Tibial nerve (tissue), 4 donors: ENCODE results near the gene RICTOR. TPM values are rescaled to one million over a fixed set of nuclear protein-coding genes. Genes with fewer than 3 reads are reported as not detected.

Experiments used
- DNase-seq, 2 donors: peaks; one replicate each; pipeline ENCODE4 v3.0.0-alpha.2; 2019; ENCODE audit warnings: low spot score in 2 of 2
- H3K27ac ChIP-seq, 4 donors: fragments of 200-600 bp; sonication (generic) in 3 of 4; one replicate each; pipeline ENCODE4 v1.5.1; 2017 to 2019; ENCODE audit warnings: mild to moderate bottlenecking in 1 of 4
- H3K27me3 ChIP-seq, 2 donors: fragments of 200-600 bp; sonication (generic) in 1 of 2; one replicate each; pipeline versions ENCODE4 v1.5.1 to v1.6.0; 2017 to 2019
- H3K36me3 ChIP-seq, 3 donors: fragments of 200-600 bp; sonication (generic); one replicate each; pipeline ENCODE4 v1.5.1; 2018 to 2019
- H3K4me1 ChIP-seq, 4 donors: fragments of 200-600 bp; sonication (generic) in 3 of 4; one replicate each; pipeline ENCODE4 v1.5.1; 2017 to 2019
- H3K4me3 ChIP-seq, 4 donors: fragments of 200-600 bp; sonication (generic) in 3 of 4; one replicate each; pipeline ENCODE4 v1.5.1; 2017 to 2019; ENCODE audit warnings: mild to moderate bottlenecking in 1 of 4, moderate library complexity in 1 of 4
- H3K9me3 ChIP-seq, 4 donors: fragments of 200-600 bp; sonication (generic) in 3 of 4; one replicate each; pipeline ENCODE4 v1.5.1; 2017 to 2019
- EP300 ChIP-seq, 2 donors: sonication (generic); formaldehyde crosslinking; IDR thresholded peaks; one replicate each; pipeline ENCODE4 v1.6.1; 2017; ENCODE audit warnings: antibody characterized with exemption in 2 of 2, mild to moderate bottlenecking in 1 of 2
- POLR2A ChIP-seq, 2 donors: fragments of 450-650 bp; IDR thresholded peaks; one replicate each; pipeline ENCODE4 v1.6.1; 2017; ENCODE audit warnings: antibody characterized with exemption in 2 of 2, mild to moderate bottlenecking in 2 of 2, moderate library complexity in 2 of 2
- WGBS, 2 donors: methylation state at CpG; one replicate each; pipeline ENCODE4 v1.1.5; 2018; 5-methylcytosine and 5-hydroxymethylcytosine counted together
- total RNA-seq, 4 donors: library from RNA; depleted of rRNA; stranded (reverse); fragments of >200 nt; gene quantifications; one replicate each; pipeline ENCODE4 v1.1.0, GENCODE V29; 2016
- TF ChIP-seq, protein P1 (sequence below), 5 experiments: fragments of 200-600 bp in 3 of 5; fragments of 450-650 bp in 2 of 5; sonication (generic) in 3 of 5; IDR thresholded peaks; one replicate each; pipeline ENCODE4 v1.5.1; 2016 to 2019; ENCODE audit warnings: antibody characterized with exemption in 5 of 5, mild to moderate bottlenecking in 3 of 5, moderate library complexity in 2 of 5

Gene RICTOR
- total RNA-seq, 4 donors from 2014 or later = 33.9 to 59.0 (median 44.3) TPM

- 72 to 76% methylated on average over 7 of the region's 7 CpGs for WGBS, 2 donors
- H3K9me3 ChIP-seq = no peaks in the 10 kb centered on the region
- TF ChIP-seq POLR2A (IDR thresholded peaks at IDR 0.05) (no peak), EP300 (IDR thresholded peaks at IDR 0.05) (no peak)
- TF ChIP-seq, protein P1, sequence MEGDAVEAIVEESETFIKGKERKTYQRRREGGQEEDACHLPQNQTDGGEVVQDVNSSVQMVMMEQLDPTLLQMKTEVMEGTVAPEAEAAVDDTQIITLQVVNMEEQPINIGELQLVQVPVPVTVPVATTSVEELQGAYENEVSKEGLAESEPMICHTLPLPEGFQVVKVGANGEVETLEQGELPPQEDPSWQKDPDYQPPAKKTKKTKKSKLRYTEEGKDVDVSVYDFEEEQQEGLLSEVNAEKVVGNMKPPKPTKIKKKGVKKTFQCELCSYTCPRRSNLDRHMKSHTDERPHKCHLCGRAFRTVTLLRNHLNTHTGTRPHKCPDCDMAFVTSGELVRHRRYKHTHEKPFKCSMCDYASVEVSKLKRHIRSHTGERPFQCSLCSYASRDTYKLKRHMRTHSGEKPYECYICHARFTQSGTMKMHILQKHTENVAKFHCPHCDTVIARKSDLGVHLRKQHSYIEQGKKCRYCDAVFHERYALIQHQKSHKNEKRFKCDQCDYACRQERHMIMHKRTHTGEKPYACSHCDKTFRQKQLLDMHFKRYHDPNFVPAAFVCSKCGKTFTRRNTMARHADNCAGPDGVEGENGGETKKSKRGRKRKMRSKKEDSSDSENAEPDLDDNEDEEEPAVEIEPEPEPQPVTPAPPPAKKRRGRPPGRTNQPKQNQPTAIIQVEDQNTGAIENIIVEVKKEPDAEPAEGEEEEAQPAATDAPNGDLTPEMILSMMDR (IDR thresholded peaks at IDR 0.05) = no peak
- H3K4me3 ChIP-seq = no peak overlapping the region
- no peaks in the 10 kb centered on the region for H3K27me3 ChIP-seq
- peaks cover 0 to 54% (median 4%) of the 10 kb centered on the region in 3 donors for H3K36me3 ChIP-seq
- no peak for DNase-seq
- peaks cover 0 to 2% (median 0%) of the 10 kb centered on the region in 4 donors for H3K4me1 ChIP-seq
- no peak overlapping the region for H3K27ac ChIP-seq
Observed at GRCh38 chr5:38916802-38917201, 157.4 kb downstream of the RICTOR start.

DNA sequence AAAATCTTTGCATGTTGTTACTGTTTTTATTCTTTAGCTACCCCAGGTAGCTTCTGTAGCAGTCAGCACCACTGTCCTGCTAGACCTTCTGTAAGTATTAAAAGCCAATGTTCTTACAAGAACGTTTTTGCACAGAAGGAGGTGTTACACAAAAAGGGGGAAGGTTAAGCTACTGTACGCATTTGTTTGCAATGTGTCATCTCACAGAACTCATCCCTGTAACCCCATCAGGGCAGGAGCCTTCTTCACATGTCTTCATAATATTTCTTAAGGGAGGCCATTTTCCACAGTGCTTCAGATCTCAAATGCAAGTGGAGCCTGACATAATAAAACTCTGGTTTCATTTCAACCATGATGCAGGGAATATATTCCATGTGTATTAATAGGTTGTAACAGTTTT lies 160.5 kb downstream of the RICTOR start:
- no peak for DNase-seq
- no peaks in the 10 kb centered on the region for H3K27me3 ChIP-seq
- WGBS, 2 donors = 70 to 88% methylated on average over 2 of the region's 2 CpGs
- H3K36me3 ChIP-seq = peaks cover 0 to 29% (median 0%) of the 10 kb centered on the region in 3 donors
- no peaks in the 10 kb centered on the region for H3K9me3 ChIP-seq
- no peak for TF ChIP-seq POLR2A (IDR thresholded peaks at IDR 0.05)
- H3K4me3 ChIP-seq = no peak overlapping the region
- no peak overlapping the region for H3K27ac ChIP-seq
- no peaks in the 10 kb centered on the region for H3K4me1 ChIP-seq

- TF ChIP-seq EP300 (IDR thresholded peaks at IDR 0.05) = no peak
- TF ChIP-seq POLR2A (IDR thresholded peaks at IDR 0.05) = no peak
- TF ChIP-seq, protein P1 (IDR thresholded peaks at IDR 0.05) = no peak
- Histone ChIP-seq H3K4me3 (no peak overlapping the region), H3K9me3 (no peaks in the 10 kb centered on the region), H3K27ac (no peak overlapping the region), H3K36me3 (peaks cover 0 to 28% (median 0%) of the 10 kb centered on the region in 3 donors), H3K4me1 (no peaks in the 10 kb centered on the region), H3K27me3 (no peaks in the 10 kb centered on the region)
- WGBS, 2 donors = 91 to 99% methylated on average over 3 of the region's 3 CpGs
- DNase-seq = no peak
Observed at GRCh38 chr5:38911933-38912332, 162.3 kb downstream of the RICTOR start.

GRCh38 chr5:38906503-38906902 lies 167.7 kb downstream of the RICTOR start:
- no peak for TF ChIP-seq EP300 (IDR thresholded peaks at IDR 0.05)
- Histone ChIP-seq H3K9me3 (peaks cover 0 to 11% (median 0%) of the 10 kb centered on the region in 4 donors), H3K36me3 (peaks cover 0 to 69% (median 0%) of the 10 kb centered on the region in 3 donors)

DNA sequence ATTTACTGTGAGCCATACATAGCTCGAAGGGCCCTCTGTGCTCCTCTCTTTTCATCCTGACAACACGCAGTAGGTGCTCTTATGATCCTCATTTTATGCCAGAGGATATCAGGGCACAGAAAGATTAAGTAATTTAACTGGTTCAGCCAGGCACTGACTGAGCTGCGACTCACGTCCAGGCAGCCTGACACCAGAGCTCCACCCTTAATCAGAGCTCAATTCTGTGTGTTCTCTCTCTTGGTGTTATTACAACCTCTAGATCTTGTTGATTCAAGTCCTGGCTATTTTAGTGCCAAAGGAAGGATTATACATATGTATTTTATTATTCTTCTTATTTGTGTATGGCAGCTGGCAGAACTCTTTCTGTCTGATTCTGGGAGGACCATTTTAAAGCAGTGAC lies 168.7 kb downstream of the RICTOR start:
- H3K9me3 ChIP-seq = peaks cover 0 to 11% (median 0%) of the 10 kb centered on the region in 4 donors
- H3K4me3 ChIP-seq = no peak overlapping the region
- no peaks in the 10 kb centered on the region for H3K4me1 ChIP-seq
- 89 to 92% methylated on average over 4 of the region's 4 CpGs for WGBS, 2 donors
- no peak overlapping the region for H3K27ac ChIP-seq
- TF ChIP-seq, protein P1 (IDR thresholded peaks at IDR 0.05) = no peak
- TF ChIP-seq POLR2A (IDR thresholded peaks at IDR 0.05) = no peak
- TF ChIP-seq EP300 (IDR thresholded peaks at IDR 0.05) = no peak
- no peak for DNase-seq
- H3K27me3 ChIP-seq = no peaks in the 10 kb centered on the region
- H3K36me3 ChIP-seq = peaks cover 0 to 77% (median 0%) of the 10 kb centered on the region in 3 donors

More at GRCh38 chr5:38906503-38906902, 167.7 kb downstream of the RICTOR start:
- Histone ChIP-seq H3K27ac (no peak overlapping the region), H3K27me3 (no peaks in the 10 kb centered on the region), H3K4me1 (no peaks in the 10 kb centered on the region), H3K4me3 (no peak overlapping the region)
- DNase-seq = no peak

- TF ChIP-seq POLR2A (IDR thresholded peaks at IDR 0.05) (no peak), EP300 (IDR thresholded peaks at IDR 0.05) (no peak)
- TF ChIP-seq, protein P1 (IDR thresholded peaks at IDR 0.05) = no peak
- Histone ChIP-seq H3K9me3 (peaks cover 0 to 30% (median 9%) of the 10 kb centered on the region in 4 donors), H3K4me3 (no peak overlapping the region), H3K27ac (no peak overlapping the region), H3K36me3 (peaks cover 0 to 63% (median 0%) of the 10 kb centered on the region in 3 donors), H3K4me1 (no peaks in the 10 kb centered on the region), H3K27me3 (no peaks in the 10 kb centered on the region)
- WGBS, 2 donors = 79 to 94% methylated on average over 5 of the region's 5 CpGs
- DNase-seq = no peak
Observed at GRCh38 chr5:38899936-38900335, 174.3 kb downstream of the RICTOR start.
